Measurements from ENCODE around the gene NOC2L. TPM values are rescaled to one million over a fixed set of nuclear protein-coding genes. Genes with fewer than 3 reads are reported as not detected.
A peak's percentile ranks its signal among the peaks of the same experiment; 100 is the strongest.
"Not testable (repeated sequence)": the region's sequence is repeated elsewhere in the genome, so short reads cannot be mapped to it uniquely, and the experiment has no call there.

The NOC2L gene
- total RNA-seq, 2 donors from 2014 or later: 66.3 to 112 TPM

- peak overlapping the region in 1 of 2 donors; percentile 29 for H3K27ac Mint-ChIP-seq
- DNase-seq (ENCODE audit: low spot score in 2 of 2) (peak in 1 of 2 donors; percentile 56), ATAC-seq (no peak)
- H3K9me3 Mint-ChIP-seq: no peaks in the 10 kb centered on the region
- H3K36me3 Mint-ChIP-seq: no peaks in the 10 kb centered on the region
Measured at GRCh38 chr1:980602-981395, 21.7 kb upstream of the NOC2L start.

- Mint-ChIP-seq H3K27ac (no peak overlapping the region), H3K9me3 (no peaks in the 10 kb centered on the region), H3K36me3 (no peaks in the 10 kb centered on the region)
- DNase-seq (ENCODE audit: low spot score in 2 of 2) (no peak), ATAC-seq (no peak)
Measured at GRCh38 chr1:980137-980571, 21.1 kb upstream of the NOC2L start.

- Mint-ChIP-seq H3K36me3 (no peaks in the 10 kb centered on the region), H3K9me3 (no peaks in the 10 kb centered on the region), H3K27ac (no peak overlapping the region)
- DNase-seq (ENCODE audit: low spot score in 2 of 2) (no peak), ATAC-seq (no peak)
Measured at GRCh38 chr1:979744-980072, 20.7 kb upstream of the NOC2L start.

- H3K27ac Mint-ChIP-seq: no peak overlapping the region
- no peaks in the 10 kb centered on the region for H3K9me3 Mint-ChIP-seq
- DNase-seq (ENCODE audit: low spot score in 2 of 2) (no peak), ATAC-seq (no peak)
- no peaks in the 10 kb centered on the region for H3K36me3 Mint-ChIP-seq
Measured at GRCh38 chr1:978835-979743, 20.0 kb upstream of the NOC2L start.

GRCh38 chr1:978069-978834 is 19.2 kb upstream of the NOC2L start:
- Mint-ChIP-seq H3K36me3 (no peaks in the 10 kb centered on the region), H3K27ac (no peak overlapping the region), H3K9me3 (no peaks in the 10 kb centered on the region)
- DNase-seq (ENCODE audit: low spot score in 2 of 2): no peak
- ATAC-seq: no peak

GRCh38 chr1:976791-977190 is 17.7 kb upstream of the NOC2L start:
- H3K27ac Mint-ChIP-seq; DNase-seq (ENCODE audit: low spot score in 2 of 2); H3K9me3 Mint-ChIP-seq; ATAC-seq; H3K36me3 Mint-ChIP-seq: not testable (repeated sequence)

- Mint-ChIP-seq H3K27ac (no peak overlapping the region), H3K9me3 (no peaks in the 10 kb centered on the region), H3K36me3 (no peaks in the 10 kb centered on the region)
- DNase-seq (ENCODE audit: low spot score in 2 of 2) (peak in 1 of 2 donors; percentile 75), ATAC-seq (peak; percentile 91 to 92)
Measured at GRCh38 chr1:975896-976683, 17.0 kb upstream of the NOC2L start.

- no peaks in the 10 kb centered on the region for H3K36me3 Mint-ChIP-seq
- ATAC-seq (no peak), DNase-seq (ENCODE audit: low spot score in 2 of 2) (no peak)
- no peak overlapping the region for H3K27ac Mint-ChIP-seq
- H3K9me3 Mint-ChIP-seq: no peaks in the 10 kb centered on the region
Measured at GRCh38 chr1:975365-975764, 16.3 kb upstream of the NOC2L start.

GRCh38 chr1:974687-975328 is 15.8 kb upstream of the NOC2L start:
- ATAC-seq (no peak), DNase-seq (ENCODE audit: low spot score in 2 of 2) (no peak)
- no peaks in the 10 kb centered on the region for H3K9me3 Mint-ChIP-seq
- H3K36me3 Mint-ChIP-seq: no peaks in the 10 kb centered on the region
- H3K27ac Mint-ChIP-seq: no peak overlapping the region

- Mint-ChIP-seq H3K27ac (no peak overlapping the region), H3K36me3 (no peaks in the 10 kb centered on the region), H3K9me3 (peaks cover 0 to 5% of the 10 kb centered on the region in 2 donors)
- DNase-seq (ENCODE audit: low spot score in 2 of 2) (no peak), ATAC-seq (no peak)
Measured at GRCh38 chr1:974293-974640, 15.2 kb upstream of the NOC2L start.

GRCh38 chr1:973459-974292 is 14.6 kb upstream of the NOC2L start:
- ATAC-seq (no peak), DNase-seq (ENCODE audit: low spot score in 2 of 2) (no peak)
- peaks cover 0 to 7% of the 10 kb centered on the region in 2 donors for H3K9me3 Mint-ChIP-seq
- H3K27ac Mint-ChIP-seq: no peak overlapping the region
- no peaks in the 10 kb centered on the region for H3K36me3 Mint-ChIP-seq

GRCh38 chr1:972726-973458 is 13.8 kb upstream of the NOC2L start:
- DNase-seq (ENCODE audit: low spot score in 2 of 2): no peak
- H3K27ac Mint-ChIP-seq: no peak overlapping the region

GRCh38 chr1:971751-972506 is 12.9 kb upstream of the NOC2L start:
- peaks cover 0 to 7% of the 10 kb centered on the region in 2 donors for H3K9me3 Mint-ChIP-seq
- no peaks in the 10 kb centered on the region for H3K36me3 Mint-ChIP-seq
- no peak for ATAC-seq

More at GRCh38 chr1:972726-973458, 13.8 kb upstream of the NOC2L start:
- Mint-ChIP-seq H3K36me3 (no peaks in the 10 kb centered on the region), H3K9me3 (peaks cover 0 to 7% of the 10 kb centered on the region in 2 donors)
- no peak for ATAC-seq

More at GRCh38 chr1:971751-972506, 12.9 kb upstream of the NOC2L start:
- H3K27ac Mint-ChIP-seq: no peak overlapping the region
- no peak for DNase-seq (ENCODE audit: low spot score in 2 of 2)

All from activated naive CD4-positive, alpha-beta T cell treated with anti-CD3 and anti-CD28 coated beads, Interleukin-2, amount 50 U/mL, for 72 hours (primary cell).